Measurements from ENCODE around the gene KIF7. TPM values are rescaled to one million over a fixed set of nuclear protein-coding genes. Genes with fewer than 3 reads are reported as not detected.

Gene KIF7
- total and polyA plus RNA-seq, 2 experiments from 2014 or later, result 4.6 to 20.1 TPM

DNA sequence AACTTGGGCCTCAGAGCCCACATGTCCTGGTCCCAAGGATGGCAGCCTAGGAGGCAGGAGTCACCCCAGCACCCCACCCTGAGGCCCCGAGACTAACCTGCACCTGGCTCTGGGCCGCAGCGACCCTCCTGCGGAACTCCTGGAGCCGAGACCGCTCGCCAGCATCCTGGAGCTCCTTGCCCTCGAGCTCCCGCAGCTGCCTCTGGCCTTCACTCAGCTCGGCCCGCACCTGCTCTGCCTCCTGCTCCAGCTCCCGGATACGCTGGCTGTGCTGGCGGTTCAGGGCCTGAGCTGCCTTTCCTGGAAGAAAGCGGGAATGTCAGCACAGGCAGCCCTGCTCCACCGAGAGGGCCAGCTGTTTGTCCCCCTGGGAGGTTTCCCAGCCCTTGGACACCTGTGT is 13.2 kb downstream of the KIF7 start (continued):
- TF ChIP-seq, protein P1, sequence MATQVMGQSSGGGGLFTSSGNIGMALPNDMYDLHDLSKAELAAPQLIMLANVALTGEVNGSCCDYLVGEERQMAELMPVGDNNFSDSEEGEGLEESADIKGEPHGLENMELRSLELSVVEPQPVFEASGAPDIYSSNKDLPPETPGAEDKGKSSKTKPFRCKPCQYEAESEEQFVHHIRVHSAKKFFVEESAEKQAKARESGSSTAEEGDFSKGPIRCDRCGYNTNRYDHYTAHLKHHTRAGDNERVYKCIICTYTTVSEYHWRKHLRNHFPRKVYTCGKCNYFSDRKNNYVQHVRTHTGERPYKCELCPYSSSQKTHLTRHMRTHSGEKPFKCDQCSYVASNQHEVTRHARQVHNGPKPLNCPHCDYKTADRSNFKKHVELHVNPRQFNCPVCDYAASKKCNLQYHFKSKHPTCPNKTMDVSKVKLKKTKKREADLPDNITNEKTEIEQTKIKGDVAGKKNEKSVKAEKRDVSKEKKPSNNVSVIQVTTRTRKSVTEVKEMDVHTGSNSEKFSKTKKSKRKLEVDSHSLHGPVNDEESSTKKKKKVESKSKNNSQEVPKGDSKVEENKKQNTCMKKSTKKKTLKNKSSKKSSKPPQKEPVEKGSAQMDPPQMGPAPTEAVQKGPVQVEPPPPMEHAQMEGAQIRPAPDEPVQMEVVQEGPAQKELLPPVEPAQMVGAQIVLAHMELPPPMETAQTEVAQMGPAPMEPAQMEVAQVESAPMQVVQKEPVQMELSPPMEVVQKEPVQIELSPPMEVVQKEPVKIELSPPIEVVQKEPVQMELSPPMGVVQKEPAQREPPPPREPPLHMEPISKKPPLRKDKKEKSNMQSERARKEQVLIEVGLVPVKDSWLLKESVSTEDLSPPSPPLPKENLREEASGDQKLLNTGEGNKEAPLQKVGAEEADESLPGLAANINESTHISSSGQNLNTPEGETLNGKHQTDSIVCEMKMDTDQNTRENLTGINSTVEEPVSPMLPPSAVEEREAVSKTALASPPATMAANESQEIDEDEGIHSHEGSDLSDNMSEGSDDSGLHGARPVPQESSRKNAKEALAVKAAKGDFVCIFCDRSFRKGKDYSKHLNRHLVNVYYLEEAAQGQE (IDR thresholded peaks at IDR 0.05; ENCODE audit: unreplicated experiment), result no peak
- TF ChIP-seq POLR2AphosphoS5 (IDR thresholded peaks at IDR 0.05; ENCODE audit: low read depth) (no peak), EZH2phosphoT487 (IDR thresholded peaks at IDR 0.05; ENCODE audit: unreplicated experiment) (no peak), JUNB (IDR thresholded peaks at IDR 0.05; ENCODE audit: unreplicated experiment) (no peak), ZNF114 (CRISPR knock-in tag; IDR thresholded peaks at IDR 0.05) (no peak), EZH2 (IDR thresholded peaks at IDR 0.05; ENCODE audit: low read depth, unreplicated experiment) (no peak), CREB1 (CRISPR knock-in tag; IDR thresholded peaks at IDR 0.05; ENCODE audit: low read depth) (no peak), NANOG (IDR thresholded peaks at IDR 0.05; ENCODE audit: borderline replicate concordance) (no peak), ZNF331 (CRISPR knock-in tag; IDR thresholded peaks at IDR 0.05; ENCODE audit: low read depth) (no peak)
- TF ChIP-seq, protein P2, sequence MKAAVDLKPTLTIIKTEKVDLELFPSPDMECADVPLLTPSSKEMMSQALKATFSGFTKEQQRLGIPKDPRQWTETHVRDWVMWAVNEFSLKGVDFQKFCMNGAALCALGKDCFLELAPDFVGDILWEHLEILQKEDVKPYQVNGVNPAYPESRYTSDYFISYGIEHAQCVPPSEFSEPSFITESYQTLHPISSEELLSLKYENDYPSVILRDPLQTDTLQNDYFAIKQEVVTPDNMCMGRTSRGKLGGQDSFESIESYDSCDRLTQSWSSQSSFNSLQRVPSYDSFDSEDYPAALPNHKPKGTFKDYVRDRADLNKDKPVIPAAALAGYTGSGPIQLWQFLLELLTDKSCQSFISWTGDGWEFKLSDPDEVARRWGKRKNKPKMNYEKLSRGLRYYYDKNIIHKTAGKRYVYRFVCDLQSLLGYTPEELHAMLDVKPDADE (IDR thresholded peaks at IDR 0.05), result no peak

DNA sequence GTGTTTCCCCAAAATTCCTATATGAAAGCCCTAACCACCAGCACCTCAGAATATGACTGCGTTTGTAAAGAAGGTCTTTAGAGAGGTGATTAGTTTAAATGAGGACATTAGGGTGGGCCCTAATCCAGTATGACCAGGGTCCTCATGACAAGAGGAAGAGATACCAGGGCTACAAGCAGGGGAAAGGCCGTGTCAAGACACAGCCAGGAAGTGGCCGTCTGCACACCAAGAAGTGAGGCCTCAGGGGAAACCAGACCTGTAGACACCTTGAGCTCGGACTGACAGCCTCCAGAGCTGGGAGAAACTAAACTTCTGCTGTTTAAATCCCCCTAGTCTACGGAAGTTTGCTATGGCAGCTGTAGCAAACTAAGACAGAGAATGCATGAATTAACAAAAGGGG is 14.2 kb downstream of the KIF7 start:
- Mint-ChIP-seq H3K9me3 (peaks cover 19% of the 10 kb centered on the region), H3K4me1 (no peaks in the 10 kb centered on the region), H3K27me3 (ENCODE audit: insufficient read depth, low read depth, poor library complexity) (peaks cover 4% of the 10 kb centered on the region), H3K27ac (no peak overlapping the region), H3K36me3 (ENCODE audit: low read depth) (peaks cover 57% of the 10 kb centered on the region), H3K4me3 (no peak overlapping the region)
- Histone ChIP-seq H3F3A (replicated peaks; ENCODE audit: low read depth) (no peaks in the 10 kb centered on the region), H3K9me2 (ENCODE audit: insufficient read depth) (no peaks in the 10 kb centered on the region), H3K27me3 (ENCODE audit: insufficient read depth) (no peaks in the 10 kb centered on the region), H3K4me1 (ENCODE audit: insufficient read depth) (no peaks in the 10 kb centered on the region), H3K79me2 (replicated peaks; ENCODE audit: insufficient read depth) (no peaks in the 10 kb centered on the region), H3K4me3 (no peak overlapping the region), H4K20me1 (replicated peaks; ENCODE audit: insufficient read depth) (no peaks in the 10 kb centered on the region), H3K36me3 (ENCODE audit: insufficient read depth) (peaks cover 11% of the 10 kb centered on the region; the same call in 1 of the 2 replicates), H3K4me2 (no peak overlapping the region), H2AFZ (no peak overlapping the region), H3K27ac (ENCODE audit: low read depth) (no peak overlapping the region)
- DNase-seq (ENCODE audit: low spot score) (no peak), ATAC-seq (no peak)
- TF ChIP-seq ZNF114 (CRISPR knock-in tag; IDR thresholded peaks at IDR 0.05) (no peak), CREB1 (CRISPR knock-in tag; IDR thresholded peaks at IDR 0.05; ENCODE audit: low read depth) (no peak), ZNF331 (CRISPR knock-in tag; IDR thresholded peaks at IDR 0.05; ENCODE audit: low read depth) (no peak), STAT1 (IDR thresholded peaks at IDR 0.05; ENCODE audit: unreplicated experiment) (no peak), NANOG (IDR thresholded peaks at IDR 0.05; ENCODE audit: borderline replicate concordance) (no peak), EZH2 (IDR thresholded peaks at IDR 0.05; ENCODE audit: low read depth, unreplicated experiment) (no peak), JUNB (IDR thresholded peaks at IDR 0.05; ENCODE audit: unreplicated experiment) (no peak), EZH2phosphoT487 (IDR thresholded peaks at IDR 0.05; ENCODE audit: unreplicated experiment) (no peak), POLR2AphosphoS5 (IDR thresholded peaks at IDR 0.05; ENCODE audit: low read depth) (no peak)
- TF ChIP-seq, protein P2 (IDR thresholded peaks at IDR 0.05), result no peak
- TF ChIP-seq, protein P3, sequence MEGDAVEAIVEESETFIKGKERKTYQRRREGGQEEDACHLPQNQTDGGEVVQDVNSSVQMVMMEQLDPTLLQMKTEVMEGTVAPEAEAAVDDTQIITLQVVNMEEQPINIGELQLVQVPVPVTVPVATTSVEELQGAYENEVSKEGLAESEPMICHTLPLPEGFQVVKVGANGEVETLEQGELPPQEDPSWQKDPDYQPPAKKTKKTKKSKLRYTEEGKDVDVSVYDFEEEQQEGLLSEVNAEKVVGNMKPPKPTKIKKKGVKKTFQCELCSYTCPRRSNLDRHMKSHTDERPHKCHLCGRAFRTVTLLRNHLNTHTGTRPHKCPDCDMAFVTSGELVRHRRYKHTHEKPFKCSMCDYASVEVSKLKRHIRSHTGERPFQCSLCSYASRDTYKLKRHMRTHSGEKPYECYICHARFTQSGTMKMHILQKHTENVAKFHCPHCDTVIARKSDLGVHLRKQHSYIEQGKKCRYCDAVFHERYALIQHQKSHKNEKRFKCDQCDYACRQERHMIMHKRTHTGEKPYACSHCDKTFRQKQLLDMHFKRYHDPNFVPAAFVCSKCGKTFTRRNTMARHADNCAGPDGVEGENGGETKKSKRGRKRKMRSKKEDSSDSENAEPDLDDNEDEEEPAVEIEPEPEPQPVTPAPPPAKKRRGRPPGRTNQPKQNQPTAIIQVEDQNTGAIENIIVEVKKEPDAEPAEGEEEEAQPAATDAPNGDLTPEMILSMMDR (conservative IDR thresholded peaks at IDR 0.05; ENCODE audit: low read depth in 2 of 2), result no peak
- TF ChIP-seq, protein P1 (IDR thresholded peaks at IDR 0.05; ENCODE audit: unreplicated experiment), result no peak

Data from GM23338 (cell line).